GM23338 (cell line): Measurements from ENCODE around the gene SPOPL. TPM values are rescaled to one million over a fixed set of nuclear protein-coding genes. Genes with fewer than 3 reads are reported as not detected.
"Not testable (repeated sequence)": the region's sequence is repeated elsewhere in the genome, so short reads cannot be mapped to it uniquely, and the experiment has no call there.

Source experiments
- ATAC-seq: fragments of 200-7000 bp; cut with Tn5 transposase; 3 replicates; pipeline ENCODE4 v1.9.1; 2020
- DNase-seq: peaks from one replicate; pipeline ENCODE4 v3.0.0-alpha.2; 2015; ENCODE audit warnings: low spot score
- H2AFZ ChIP-seq: fragments of 200-600 bp; sonication (generic); 2 replicates; pipeline ENCODE4 v1.8.0; 2016; ENCODE audit warnings: antibody characterized with exemption, mild to moderate bottlenecking, moderate library complexity
- H3F3A ChIP-seq: fragments of 200-600 bp; sonication (generic); replicated peaks from 2 replicates; pipeline ENCODE4 v1.8.0; 2017; ENCODE audit warnings: antibody characterized with exemption, mixed run types, low read depth
- H3K27ac ChIP-seq: fragments of 200-600 bp; sonication (generic); 2 replicates; pipeline ENCODE4 v1.6.1; 2016; ENCODE audit warnings: low read depth
- H3K27me3 ChIP-seq: fragments of 200-600 bp; sonication (generic); 2 replicates; pipeline ENCODE4 v1.8.0; 2016; ENCODE audit warnings: mild to moderate bottlenecking, mixed run types, moderate library complexity; ENCODE audit not compliant: insufficient read depth
- H3K36me3 ChIP-seq: fragments of 200-600 bp; sonication (generic); 2 replicates; pipeline ENCODE4 v1.8.0; 2016; ENCODE audit warnings: mild to moderate bottlenecking; ENCODE audit not compliant: insufficient read depth
- H3K4me1 ChIP-seq: fragments of 200-600 bp; sonication (generic); 2 replicates; pipeline ENCODE4 v1.8.0; 2016; ENCODE audit warnings: mild to moderate bottlenecking, moderate library complexity; ENCODE audit not compliant: insufficient read depth
- H3K4me2 ChIP-seq: fragments of 200-600 bp; sonication (generic); 2 replicates; pipeline ENCODE4 v1.7.1; 2017; ENCODE audit warnings: mixed run types
- H3K4me3 ChIP-seq: fragments of 200-600 bp; sonication (generic); 2 replicates; pipeline ENCODE4 v1.6.1; 2016; ENCODE audit warnings: mixed run types
- H3K79me2 ChIP-seq: fragments of 200-600 bp; sonication (generic); replicated peaks from 2 replicates; pipeline ENCODE4 v1.8.0; 2017; ENCODE audit warnings: mild to moderate bottlenecking; ENCODE audit not compliant: insufficient read depth
- H3K9me2 ChIP-seq: fragments of 200-600 bp; sonication (generic); 2 replicates; pipeline ENCODE4 v1.8.0; 2017; ENCODE audit not compliant: insufficient read depth
- H4K20me1 ChIP-seq: fragments of 200-600 bp; sonication (generic); replicated peaks from 2 replicates; pipeline ENCODE4 v1.8.0; 2017; ENCODE audit warnings: mild to moderate bottlenecking; ENCODE audit not compliant: insufficient read depth
- H3K27ac Mint-ChIP-seq: 2 replicates; pipeline ENCODE4 v1.8.0; 2020; ENCODE audit warnings: inconsistent platforms, mild to moderate bottlenecking, moderate library complexity, mixed read lengths
- H3K27me3 Mint-ChIP-seq: 3 replicates; pipeline ENCODE4 v1.8.0; 2022; ENCODE audit warnings: low read depth, mild to moderate bottlenecking, moderate library complexity, mixed read lengths, inconsistent platforms; ENCODE audit not compliant: insufficient read depth, poor library complexity
- H3K36me3 Mint-ChIP-seq: 3 replicates; pipeline ENCODE4 v1.8.0; 2021; ENCODE audit warnings: low read depth, mild to moderate bottlenecking, inconsistent platforms, moderate library complexity, mixed read lengths
- H3K4me1 Mint-ChIP-seq: 3 replicates; pipeline ENCODE4 v1.8.0; 2020; ENCODE audit warnings: mild to moderate bottlenecking, inconsistent platforms, mixed read lengths
- H3K4me3 Mint-ChIP-seq: 3 replicates; pipeline ENCODE4 v1.8.0; 2021; ENCODE audit warnings: moderate library complexity, mild to moderate bottlenecking, inconsistent platforms, mixed read lengths
- H3K9me3 Mint-ChIP-seq: 3 replicates; pipeline ENCODE4 v1.8.0; 2020; ENCODE audit warnings: moderate library complexity, mild to moderate bottlenecking, inconsistent platforms, mixed read lengths
- POLR2AphosphoS5 ChIP-seq: IDR thresholded peaks from 2 replicates; pipeline ENCODE4 v1.6.1; 2016; ENCODE audit warnings: antibody characterized with exemption, low read depth
- STAT1 ChIP-seq: IDR thresholded peaks from one replicate; pipeline ENCODE4 v1.6.1; 2016; ENCODE audit warnings: antibody characterized with exemption; ENCODE audit not compliant: unreplicated experiment
- ZNF114 ChIP-seq: fragments of 250-450 bp; sonication (Bioruptor Pico); IDR thresholded peaks from 2 replicates; pipeline ENCODE4 v1.5.0; 2020; ENCODE audit warnings: mild to moderate bottlenecking, moderate library complexity
- polyA plus RNA-seq: library from polyadenylated mRNA; unstranded; fragments of >200 nt; fragmentation: Nextera tagmentation; extraction: Ambion mirVana; gene quantifications from 2 replicates; pipeline ENCODE4 v1.2.1, GENCODE V29; 2016
- total RNA-seq: library from RNA; depleted of rRNA; stranded (reverse); fragments of >200 nt; shearing (Covaris generic); gene quantifications from 2 replicates; pipeline ENCODE4 v1.2.3, GENCODE V29; 2014

SPOPL gene
- total and polyA plus RNA-seq, 2 experiments from 2014 or later = 4.5 to 15.4 TPM

- no peak overlapping the region for H3K4me2 ChIP-seq
- no peaks in the 10 kb centered on the region; the same call in 1 of the 2 replicates for H3K9me2 ChIP-seq
- no peak overlapping the region for H3K27ac ChIP-seq
- ATAC-seq (no peak), DNase-seq (no peak)
- Mint-ChIP-seq H3K4me1 (peaks cover 33% of the 10 kb centered on the region), H3K4me3 (no peak overlapping the region), H3K27me3 (peaks cover 2% of the 10 kb centered on the region), H3K9me3 (peaks cover 8% of the 10 kb centered on the region), H3K27ac (no peak overlapping the region), H3K36me3 (peaks cover 13% of the 10 kb centered on the region)
- H3F3A ChIP-seq = no peaks in the 10 kb centered on the region
- H3K27me3 ChIP-seq = no peaks in the 10 kb centered on the region
- H3K36me3 ChIP-seq = no peaks in the 10 kb centered on the region
- no peak overlapping the region for H2AFZ ChIP-seq
- peaks cover 99% of the 10 kb centered on the region for H3K79me2 ChIP-seq
- H4K20me1 ChIP-seq = peaks cover 11% of the 10 kb centered on the region
- no peak for TF ChIP-seq ZNF114 (CRISPR knock-in tag)
- peaks cover 34% of the 10 kb centered on the region for H3K4me1 ChIP-seq
- H3K4me3 ChIP-seq = no peak overlapping the region
Observed at GRCh38 chr2:138518860-138519259, 17.3 kb downstream of the SPOPL start.

- no peak overlapping the region for H3K4me3 ChIP-seq
- H2AFZ ChIP-seq = no peak overlapping the region
- H3K36me3 ChIP-seq = no peaks in the 10 kb centered on the region
- H3K4me1 ChIP-seq = peaks cover 15% of the 10 kb centered on the region
- peaks cover 5% of the 10 kb centered on the region for H3K27me3 Mint-ChIP-seq
- H3K4me1 Mint-ChIP-seq = peaks cover 12% of the 10 kb centered on the region
- H3K9me2 ChIP-seq = no peaks in the 10 kb centered on the region; the same call in 1 of the 2 replicates
- peaks cover 91% of the 10 kb centered on the region for H3K79me2 ChIP-seq
- H3K27ac ChIP-seq = no peak overlapping the region
- no peak overlapping the region for H3K4me3 Mint-ChIP-seq
- peak; percentile 78 for ATAC-seq
- no peak overlapping the region for H3K4me2 ChIP-seq
- DNase-seq = peak; percentile 17
- H3K36me3 Mint-ChIP-seq = peaks cover 26% of the 10 kb centered on the region
- H3F3A ChIP-seq = no peaks in the 10 kb centered on the region
- TF ChIP-seq POLR2AphosphoS5 = no peak
- H3K27me3 ChIP-seq = no peaks in the 10 kb centered on the region
- no peak overlapping the region for H3K27ac Mint-ChIP-seq
- peaks cover 4% of the 10 kb centered on the region for H4K20me1 ChIP-seq
- peaks cover 19% of the 10 kb centered on the region for H3K9me3 Mint-ChIP-seq
Observed at GRCh38 chr2:138521821-138522220, 20.3 kb downstream of the SPOPL start.

GRCh38 chr2:138522556-138522955 lies 21.0 kb downstream of the SPOPL start:
- Mint-ChIP-seq H3K27ac (no peak overlapping the region), H3K9me3 (peaks cover 19% of the 10 kb centered on the region), H3K36me3 (peaks cover 26% of the 10 kb centered on the region), H3K4me3 (no peak overlapping the region), H3K4me1 (peaks cover 12% of the 10 kb centered on the region), H3K27me3 (peaks cover 5% of the 10 kb centered on the region)
- H4K20me1 ChIP-seq = peaks cover 7% of the 10 kb centered on the region
- no peak for DNase-seq
- H2AFZ ChIP-seq = no peak overlapping the region
- H3K36me3 ChIP-seq = no peaks in the 10 kb centered on the region
- TF ChIP-seq STAT1 = no peak
- no peaks in the 10 kb centered on the region for H3K27me3 ChIP-seq
- no peaks in the 10 kb centered on the region for H3F3A ChIP-seq
- peaks cover 91% of the 10 kb centered on the region for H3K79me2 ChIP-seq
- no peak overlapping the region for H3K4me2 ChIP-seq
- no peaks in the 10 kb centered on the region; the same call in 1 of the 2 replicates for H3K9me2 ChIP-seq
- ATAC-seq = no peak
- no peak overlapping the region for H3K4me3 ChIP-seq
- H3K4me1 ChIP-seq = peaks cover 15% of the 10 kb centered on the region
- no peak overlapping the region for H3K27ac ChIP-seq

GRCh38 chr2:138523018-138523672 lies 21.6 kb downstream of the SPOPL start:
- H3K4me2 ChIP-seq, H3K9me2 ChIP-seq, H2AFZ ChIP-seq, DNase-seq, ATAC-seq, H3K27me3 ChIP-seq, H3K4me3 Mint-ChIP-seq, H3K27ac Mint-ChIP-seq, H3K36me3 ChIP-seq, H3K27ac ChIP-seq, H3K4me3 ChIP-seq, H3K27me3 Mint-ChIP-seq, H3F3A ChIP-seq, H4K20me1 ChIP-seq: not testable (repeated sequence)
- peaks cover 91% of the 10 kb centered on the region for H3K79me2 ChIP-seq
- peaks cover 19% of the 10 kb centered on the region for H3K9me3 Mint-ChIP-seq
- H3K4me1 ChIP-seq = peaks cover 15% of the 10 kb centered on the region
- peaks cover 16% of the 10 kb centered on the region for H3K4me1 Mint-ChIP-seq
- H3K36me3 Mint-ChIP-seq = peaks cover 26% of the 10 kb centered on the region

- not testable (repeated sequence) for H3K27ac Mint-ChIP-seq, H3K9me2 ChIP-seq, H3K27me3 Mint-ChIP-seq, DNase-seq, H3F3A ChIP-seq, ATAC-seq, H2AFZ ChIP-seq, H3K36me3 ChIP-seq, H3K27me3 ChIP-seq, H3K4me3 Mint-ChIP-seq, H3K4me2 ChIP-seq, H3K4me3 ChIP-seq, H3K27ac ChIP-seq
- Histone ChIP-seq H3K79me2 (peaks cover 91% of the 10 kb centered on the region), H4K20me1 (peaks cover 12% of the 10 kb centered on the region), H3K4me1 (peaks cover 15% of the 10 kb centered on the region)
- Mint-ChIP-seq H3K4me1 (peaks cover 16% of the 10 kb centered on the region), H3K9me3 (peaks cover 19% of the 10 kb centered on the region), H3K36me3 (peaks cover 26% of the 10 kb centered on the region)
Observed at GRCh38 chr2:138523673-138524042, 22.1 kb downstream of the SPOPL start.

- H3K4me1 Mint-ChIP-seq = peaks cover 16% of the 10 kb centered on the region
- H3K36me3 ChIP-seq, ATAC-seq, H3K27me3 Mint-ChIP-seq, H2AFZ ChIP-seq, H3K27ac ChIP-seq, H3K4me2 ChIP-seq, DNase-seq, H3K4me3 ChIP-seq, H3K9me2 ChIP-seq, H3K4me3 Mint-ChIP-seq, H3K27me3 ChIP-seq, H3K27ac Mint-ChIP-seq, H3F3A ChIP-seq: not testable (repeated sequence)
- H3K4me1 ChIP-seq = peaks cover 15% of the 10 kb centered on the region
- H4K20me1 ChIP-seq = peaks cover 15% of the 10 kb centered on the region
- peaks cover 26% of the 10 kb centered on the region for H3K36me3 Mint-ChIP-seq
- H3K9me3 Mint-ChIP-seq = peaks cover 19% of the 10 kb centered on the region
- H3K79me2 ChIP-seq = peaks cover 91% of the 10 kb centered on the region
Observed at GRCh38 chr2:138524353-138524752, 22.8 kb downstream of the SPOPL start.
